Spleen (tissue), 7 donors: ENCODE measurements around the gene LYRM1.

Source experiments
- CTCF ChIP-seq, 11 experiments: fragments of 200-600 bp in 7 of 11; fragments of 450-650 bp in 4 of 11; sonication (generic) in 4 of 11; IDR thresholded peaks in 8 of 11; conservative IDR thresholded peaks in 3 of 11; 1 replicate in 7 of 11; 2 replicates in 4 of 11; pipeline versions ENCODE4 v1.4.0 to v1.8.0; 2016 to 2021; ENCODE audit warnings: antibody characterized with exemption in 11 of 11, inconsistent platforms in 4 of 11, mild to moderate bottlenecking in 1 of 11
- POLR2A ChIP-seq, 3 donors: fragments of 450-650 bp; IDR thresholded peaks; one replicate each; pipeline ENCODE4 v1.5.1; 2017; ENCODE audit warnings: antibody characterized with exemption in 3 of 3, mild to moderate bottlenecking in 1 of 3
- POLR2AphosphoS5 ChIP-seq, 3 donors: sonication (generic); formaldehyde crosslinking; IDR thresholded peaks; one replicate each; pipeline ENCODE4 v1.5.1; 2017; ENCODE audit warnings: antibody characterized with exemption in 3 of 3
- donor health status: DM: no; HTN: no; CAD: no; lungs with moderate emphysema.
- donor health status: DM: no; HTN: no; CAD: no.
- donor health status: DM: no; HTN: no; CAD: no.

DNA sequence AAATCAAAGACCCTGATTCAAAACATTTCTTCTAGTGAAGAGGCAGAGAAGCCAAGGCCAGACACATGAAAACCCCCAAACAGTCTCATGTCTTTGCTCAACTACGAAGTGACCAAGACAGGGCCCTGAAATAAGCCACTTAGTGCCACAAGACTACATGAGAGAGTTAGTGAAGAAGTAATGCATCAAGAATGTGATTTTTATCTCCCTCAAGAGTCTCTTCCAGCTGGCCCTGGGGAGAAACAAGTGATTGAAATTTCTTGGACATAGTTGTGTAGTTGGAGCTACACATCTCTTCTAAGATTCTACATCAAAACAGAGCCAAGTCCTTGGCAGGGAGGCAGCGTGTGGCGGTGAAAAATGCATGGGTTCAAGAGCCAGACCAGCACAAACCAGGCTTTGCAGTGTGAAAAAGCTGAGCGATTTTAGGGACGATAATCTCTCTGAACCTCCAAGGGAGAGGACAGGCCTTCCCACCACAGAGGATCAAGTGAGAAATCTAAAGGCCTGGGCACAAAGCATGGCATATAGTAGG, 30.6 kb downstream of the LYRM1 start:
- TF ChIP-seq POLR2AphosphoS5 (IDR thresholded peaks at IDR 0.05) (no peak), CTCF (IDR thresholded peaks at IDR 0.05 in 8 of 11, conservative IDR thresholded peaks at IDR 0.05 in 3 of 11) (no peak), POLR2A (IDR thresholded peaks at IDR 0.05) (no peak)
